ES-I3 (cell line): ENCODE results near the gene ZEB1.
A peak's percentile ranks its signal among the peaks of the same experiment; 100 is the strongest.

ENCODE experiments used
- H3K36me3 ChIP-seq: 2 replicates; pipeline ENCODE4 v1.6.1; 2013; ENCODE audit warnings: mild to moderate bottlenecking, low read length, control low read depth, moderate library complexity; ENCODE audit not compliant: insufficient read depth
- H3K4me1 ChIP-seq: 2 replicates; pipeline ENCODE4 v1.6.1; 2013; ENCODE audit warnings: mild to moderate bottlenecking, control low read depth, low read length; ENCODE audit not compliant: insufficient read depth
- H3K9ac ChIP-seq: 2 replicates; pipeline ENCODE4 v1.6.1; 2013; ENCODE audit warnings: low read depth, mild to moderate bottlenecking, low read length, moderate library complexity
- H3K9me3 ChIP-seq: 2 replicates; pipeline ENCODE4 v1.6.1; 2013; ENCODE audit warnings: mild to moderate bottlenecking, low read length, moderate library complexity; ENCODE audit not compliant: control insufficient read depth, insufficient read depth

The ZEB1 gene

DNA sequence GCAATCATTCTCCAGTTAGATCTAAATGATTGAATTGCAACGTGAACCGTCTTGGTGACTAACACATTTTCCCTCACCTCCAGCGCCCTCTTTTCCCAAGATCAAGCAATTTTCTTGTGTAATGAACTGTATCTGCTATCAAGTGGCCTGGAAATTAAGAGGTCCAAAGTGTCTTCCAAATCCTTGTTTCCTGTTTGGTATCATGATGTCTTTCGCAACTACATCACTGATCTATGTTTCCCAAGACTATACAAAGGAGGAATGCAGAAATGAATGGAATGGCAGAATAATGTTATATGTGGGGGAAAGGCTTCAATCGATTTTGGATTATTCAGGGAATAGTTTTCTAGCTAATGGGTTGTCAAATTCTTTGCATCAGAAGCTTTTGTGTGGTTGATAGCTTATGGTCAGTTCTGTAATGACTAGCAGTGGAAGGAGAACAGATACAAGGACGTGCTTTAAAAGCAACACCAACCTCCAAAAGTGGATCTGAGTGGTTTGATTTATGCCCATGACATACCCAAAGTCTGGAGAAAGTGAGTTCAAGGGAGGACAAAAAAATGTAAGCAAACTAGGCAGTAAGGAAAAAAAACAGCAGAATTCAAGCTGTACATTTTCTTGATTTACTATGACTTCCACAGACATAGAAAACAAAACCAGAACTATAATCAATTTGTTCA is 14.6 kb upstream of the ZEB1 start:
- Histone ChIP-seq H3K36me3 (no peaks in the 10 kb centered on the region), H3K9me3 (no peaks in the 10 kb centered on the region), H3K9ac (no peak overlapping the region), H3K4me1 (0 out of 2 replicates have a peak, but pooled peaks cover under 1% of the 10 kb centered on the region)

DNA sequence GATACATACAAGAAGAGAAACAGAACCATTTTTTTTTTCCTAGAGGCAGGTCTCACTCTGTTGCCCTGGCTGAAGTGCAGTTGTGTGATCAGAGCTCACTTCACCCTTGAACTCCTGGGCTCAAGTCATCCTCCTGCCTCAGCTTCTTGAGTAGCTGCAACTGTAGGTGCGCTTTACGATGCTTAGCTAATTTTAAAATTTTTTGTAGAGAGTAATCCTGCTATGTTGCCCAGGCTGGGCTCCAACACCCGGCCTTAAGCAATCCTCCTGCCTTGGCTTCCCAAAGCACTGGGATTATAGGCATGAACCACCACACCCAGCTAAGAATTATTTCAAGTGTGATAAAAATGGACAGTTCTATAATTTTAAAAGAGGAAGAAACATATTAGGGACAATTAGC is 5.6 kb upstream of the ZEB1 start:
- Histone ChIP-seq H3K36me3 (no peaks in the 10 kb centered on the region), H3K9me3 (no peaks in the 10 kb centered on the region), H3K4me1 (no peaks in the 10 kb centered on the region), H3K9ac (no peak overlapping the region)

- H3K4me1 ChIP-seq, result no peaks in the 10 kb centered on the region
- no peaks in the 10 kb centered on the region for H3K36me3 ChIP-seq
- H3K9me3 ChIP-seq, result no peaks in the 10 kb centered on the region
- no peak overlapping the region for H3K9ac ChIP-seq
Measured at GRCh38 chr10:31314256-31315150, 4.5 kb upstream of the ZEB1 start.

DNA sequence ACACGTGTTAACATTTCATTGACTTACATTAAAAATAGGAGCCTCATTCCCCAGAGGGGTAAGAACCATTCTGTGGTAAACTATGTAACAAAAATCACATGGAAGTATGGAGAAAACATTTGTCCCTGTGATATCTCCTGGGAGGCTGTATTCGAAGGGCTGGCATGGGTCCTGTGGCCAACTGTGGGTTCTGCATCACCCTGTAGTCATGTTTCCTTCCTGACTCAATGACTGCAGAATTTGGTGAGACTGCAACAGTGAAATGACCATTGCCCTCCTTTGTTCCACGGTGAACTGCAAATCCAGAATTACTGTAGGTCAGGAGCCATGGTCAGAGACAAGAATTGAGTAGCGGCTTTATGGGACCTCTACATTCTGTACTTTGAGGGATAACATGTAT is 3.6 kb upstream of the ZEB1 start:
- Histone ChIP-seq H3K36me3 (no peaks in the 10 kb centered on the region), H3K9ac (no peak overlapping the region), H3K9me3 (no peaks in the 10 kb centered on the region), H3K4me1 (no peaks in the 10 kb centered on the region)

- Histone ChIP-seq H3K4me1 (peaks cover 4% of the 10 kb centered on the region; the same call in 1 of the 2 replicates), H3K9me3 (no peaks in the 10 kb centered on the region), H3K9ac (no peak overlapping the region), H3K36me3 (no peaks in the 10 kb centered on the region)
Measured at GRCh38 chr10:31317171-31317570, 1.8 kb upstream of the ZEB1 start.

GRCh38 chr10:31317652-31318381 is 1.2 kb upstream of the ZEB1 start:
- H3K4me1 ChIP-seq, result peaks cover 4% of the 10 kb centered on the region; the same call in 1 of the 2 replicates
- no peaks in the 10 kb centered on the region for H3K9me3 ChIP-seq
- no peaks in the 10 kb centered on the region for H3K36me3 ChIP-seq
- H3K9ac ChIP-seq, result peak overlapping the region; percentile 91; the same call in 1 of the 2 replicates

DNA sequence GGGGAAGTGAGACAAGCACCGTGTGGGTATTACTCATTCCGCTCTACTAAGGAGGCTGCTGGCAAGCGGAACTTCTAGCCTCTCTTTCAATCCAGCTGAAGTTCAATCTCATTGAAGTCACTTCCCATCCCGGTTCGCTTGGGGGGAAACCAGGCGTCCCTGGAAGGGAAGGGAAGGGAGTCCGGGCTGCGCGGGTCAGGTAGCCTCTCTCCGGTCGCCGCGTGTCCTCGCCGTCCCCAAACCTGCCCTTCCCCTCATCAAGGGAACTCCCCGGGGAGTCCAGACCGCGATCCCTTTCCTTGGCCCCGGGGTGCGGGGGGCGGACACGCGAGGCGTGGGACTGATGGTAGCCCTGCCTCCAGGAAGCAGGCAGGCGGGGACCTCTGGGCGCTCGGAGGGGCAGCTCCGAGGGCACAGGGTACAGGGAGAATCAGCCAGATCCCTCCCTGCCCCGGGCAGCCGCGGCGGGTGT is 598 bp upstream of the ZEB1 start:
- H3K9me3 ChIP-seq, result no peaks in the 10 kb centered on the region
- H3K4me1 ChIP-seq, result peaks cover 4% of the 10 kb centered on the region; the same call in 1 of the 2 replicates
- H3K9ac ChIP-seq, result peak overlapping the region; percentile 91
- H3K36me3 ChIP-seq, result no peaks in the 10 kb centered on the region

- no peaks in the 10 kb centered on the region for H3K9me3 ChIP-seq
- no peaks in the 10 kb centered on the region for H3K36me3 ChIP-seq
- H3K4me1 ChIP-seq, result peaks cover 4% of the 10 kb centered on the region; the same call in 1 of the 2 replicates
- peak overlapping the region; percentile 66; the same call in 1 of the 2 replicates for H3K9ac ChIP-seq
Measured at GRCh38 chr10:31319602-31320549, 860 bp downstream of the ZEB1 start.

DNA sequence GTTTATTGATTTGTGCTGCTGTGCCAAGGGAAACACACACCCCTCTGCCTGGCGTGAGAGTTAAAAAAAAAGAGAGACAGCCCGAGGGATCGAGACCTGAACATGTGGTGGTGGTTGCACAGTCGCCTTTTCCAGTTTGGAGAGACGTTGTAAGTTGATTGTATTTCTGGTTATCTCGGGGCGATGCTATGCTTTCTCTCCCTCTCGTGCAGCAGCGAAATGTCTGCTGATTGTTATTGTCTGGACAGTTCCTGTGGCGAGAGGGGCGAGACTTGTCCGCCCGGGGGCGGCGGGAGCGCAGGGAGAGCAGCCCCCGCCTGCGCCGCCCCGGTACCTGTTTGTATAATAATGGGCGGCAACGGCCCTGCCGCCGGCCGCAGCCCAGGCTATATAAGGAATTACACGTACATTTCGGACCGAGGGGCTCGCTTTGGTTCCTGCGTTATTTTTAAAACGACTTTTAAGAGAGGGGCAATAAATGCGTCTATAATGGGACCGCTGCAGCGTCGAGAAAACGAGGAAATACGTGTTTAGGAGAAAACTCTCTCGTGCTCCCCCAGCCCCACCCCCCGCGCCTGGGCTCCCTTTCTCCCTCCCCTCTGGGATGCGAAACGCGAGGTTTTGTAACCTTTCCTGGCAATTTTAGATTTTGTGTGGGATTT is 1.7 kb downstream of the ZEB1 start:
- Histone ChIP-seq H3K9me3 (no peaks in the 10 kb centered on the region), H3K36me3 (no peaks in the 10 kb centered on the region), H3K4me1 (peaks cover 4% of the 10 kb centered on the region; the same call in 1 of the 2 replicates), H3K9ac (peak overlapping the region; percentile 66; the same call in 1 of the 2 replicates)

- H3K36me3 ChIP-seq, result no peaks in the 10 kb centered on the region
- H3K9ac ChIP-seq, result peak overlapping the region; percentile 66; the same call in 1 of the 2 replicates
- H3K4me1 ChIP-seq, result peaks cover 4% of the 10 kb centered on the region; the same call in 1 of the 2 replicates
- no peaks in the 10 kb centered on the region for H3K9me3 ChIP-seq
Measured at GRCh38 chr10:31321396-31321941, 2.5 kb downstream of the ZEB1 start.

GRCh38 chr10:31322647-31323046 is 3.6 kb downstream of the ZEB1 start:
- no peaks in the 10 kb centered on the region for H3K36me3 ChIP-seq
- H3K9ac ChIP-seq, result no peak overlapping the region
- no peaks in the 10 kb centered on the region for H3K9me3 ChIP-seq
- H3K4me1 ChIP-seq, result peaks cover 4% of the 10 kb centered on the region; the same call in 1 of the 2 replicates

DNA sequence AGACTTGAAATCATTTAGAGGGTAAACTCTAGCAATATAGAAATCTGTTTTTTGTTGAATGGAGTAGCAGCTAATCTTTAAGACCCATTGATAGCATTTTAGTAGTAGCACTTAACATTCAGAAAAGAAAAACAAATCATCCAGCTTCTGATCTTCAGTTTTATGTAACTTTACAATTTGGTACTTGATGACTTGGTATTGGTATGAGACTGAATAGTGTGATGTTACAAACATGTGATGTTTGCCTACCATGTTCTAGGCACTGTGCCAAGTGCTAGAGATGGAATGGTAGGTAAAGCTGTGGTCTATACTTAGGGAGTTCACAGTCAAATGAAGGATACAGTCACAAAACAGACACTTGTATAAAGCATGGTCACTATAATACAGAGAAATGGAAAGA is 21.3 kb downstream of the ZEB1 start:
- H3K4me1 ChIP-seq, result no peaks in the 10 kb centered on the region
- H3K9ac ChIP-seq, result no peak overlapping the region
- no peaks in the 10 kb centered on the region for H3K36me3 ChIP-seq
- H3K9me3 ChIP-seq, result no peaks in the 10 kb centered on the region

- no peaks in the 10 kb centered on the region for H3K36me3 ChIP-seq
- H3K4me1 ChIP-seq, result no peaks in the 10 kb centered on the region
- H3K9me3 ChIP-seq, result no peaks in the 10 kb centered on the region
- no peak overlapping the region for H3K9ac ChIP-seq
Measured at GRCh38 chr10:31341552-31341951, 22.5 kb downstream of the ZEB1 start.
